ENCODE data around the gene PHACTR3. TPM values are rescaled to one million over a fixed set of nuclear protein-coding genes. Genes with fewer than 3 reads are reported as not detected.

Gene PHACTR3
- total RNA-seq, 2 experiments from 2014 or later = not detected

DNA sequence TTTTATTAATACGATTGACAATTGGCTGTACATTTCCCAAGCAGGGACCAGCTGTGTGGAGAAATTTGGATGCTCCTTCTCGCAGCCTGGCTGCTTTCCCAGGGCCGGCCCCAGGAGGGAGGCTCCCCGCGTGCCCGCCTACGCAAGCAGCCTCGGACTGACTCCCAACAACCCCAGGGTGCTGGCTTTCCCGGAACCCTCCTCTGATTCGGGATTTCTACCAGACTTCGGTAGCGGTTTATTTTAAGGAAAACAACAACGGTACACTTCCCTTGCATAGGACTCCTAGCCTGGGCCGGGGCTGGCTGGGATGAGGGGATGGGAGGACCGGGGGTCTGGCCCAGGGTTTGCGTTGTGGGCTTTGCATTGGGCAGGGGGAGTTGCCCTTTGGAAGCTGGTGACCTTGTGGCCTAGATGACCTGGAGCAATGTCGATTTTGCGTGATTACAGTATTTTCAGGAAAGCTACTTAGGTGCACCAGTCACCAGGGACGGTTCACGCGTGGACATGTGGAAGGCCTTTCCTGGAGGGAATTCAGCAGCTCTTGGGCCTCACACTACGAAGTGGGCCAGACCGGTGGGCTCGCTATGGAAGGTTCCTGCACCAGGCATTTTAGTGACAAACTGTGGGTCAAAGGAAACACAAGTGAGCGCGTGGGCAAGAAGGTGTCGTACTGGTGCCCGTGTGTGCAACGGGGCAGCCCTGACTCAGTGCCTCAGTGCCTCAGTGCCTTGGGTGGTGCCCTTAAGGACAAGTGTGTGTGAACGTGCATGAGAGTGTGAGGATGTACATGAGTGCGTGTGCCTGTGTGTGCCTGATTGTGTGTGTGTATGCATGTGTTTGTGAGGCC lies 20.7 kb upstream of the PHACTR3 start:
- POLR2A ChIA-PET = interaction anchor here (0.7 kb wide), 1 partner anchor 31 kb away, joined by 3 read pairs; no protein-coding TSS in a partner anchor
- H3K27me3 Mint-ChIP-seq = peaks cover 11% of the 10 kb centered on the region
- no peak for ATAC-seq
- CTCF ChIA-PET = interaction anchor here (4.8 kb wide), 1 partner anchor 12 kb away, joined by 24 read pairs; no protein-coding TSS in a partner anchor
- no peak for DNase-seq
- no peaks in the 10 kb centered on the region for H3K36me3 Mint-ChIP-seq (ENCODE audit: low read depth)
- H3K4me3 Mint-ChIP-seq = no peak overlapping the region
- no peaks in the 10 kb centered on the region for H3K9me3 Mint-ChIP-seq (ENCODE audit: low read depth)
- intact Hi-C loops (cut with DNase I, micrococcal nuclease) = no loop called here
- H3K27ac Mint-ChIP-seq = no peak overlapping the region
- peaks cover 5% of the 10 kb centered on the region for H3K4me1 Mint-ChIP-seq

DNA sequence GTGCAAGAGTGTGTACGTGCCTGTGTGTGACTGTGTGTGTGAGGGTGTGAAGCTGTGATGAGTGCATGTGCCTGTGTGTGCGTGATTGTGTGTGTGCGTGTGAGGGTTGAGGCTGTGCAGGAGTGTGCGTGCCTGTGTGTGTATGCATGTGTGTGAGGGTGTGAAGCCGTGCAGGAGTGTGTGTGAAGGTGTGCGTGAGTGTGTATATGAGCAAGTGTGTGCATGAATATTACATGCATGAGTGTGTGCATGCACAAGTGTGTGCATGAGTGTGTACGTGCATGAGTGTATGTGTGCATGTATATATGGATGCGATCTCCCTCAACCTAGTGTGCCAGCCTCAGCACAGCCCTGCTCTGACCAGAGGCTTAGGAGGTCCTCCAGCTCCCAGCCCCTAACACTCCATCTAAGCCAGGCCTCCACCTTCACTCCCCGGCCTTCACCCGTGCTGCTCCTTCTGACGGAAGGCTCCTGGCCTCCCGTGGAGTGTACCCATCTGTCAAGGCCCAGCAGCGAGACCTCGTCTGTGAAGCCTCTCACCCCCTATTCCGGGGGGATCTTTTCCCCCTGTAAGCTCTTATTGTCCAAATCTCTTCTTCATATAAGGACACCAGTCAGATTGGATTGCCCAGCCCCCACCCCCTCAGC lies 19.9 kb upstream of the PHACTR3 start:
- ChIA-PET POLR2A (no interaction called here), CTCF (interaction anchor here (4.8 kb wide), 1 partner anchor 13 kb away, joined by 24 read pairs; no protein-coding TSS in a partner anchor)
- ATAC-seq (no peak), DNase-seq (no peak)
- Mint-ChIP-seq H3K27ac (no peak overlapping the region), H3K36me3 (ENCODE audit: low read depth) (no peaks in the 10 kb centered on the region), H3K27me3 (peaks cover 6% of the 10 kb centered on the region), H3K4me3 (no peak overlapping the region), H3K4me1 (peaks cover 5% of the 10 kb centered on the region), H3K9me3 (ENCODE audit: low read depth) (no peaks in the 10 kb centered on the region)
- intact Hi-C loops (cut with DNase I, micrococcal nuclease) = no loop called here

DNA sequence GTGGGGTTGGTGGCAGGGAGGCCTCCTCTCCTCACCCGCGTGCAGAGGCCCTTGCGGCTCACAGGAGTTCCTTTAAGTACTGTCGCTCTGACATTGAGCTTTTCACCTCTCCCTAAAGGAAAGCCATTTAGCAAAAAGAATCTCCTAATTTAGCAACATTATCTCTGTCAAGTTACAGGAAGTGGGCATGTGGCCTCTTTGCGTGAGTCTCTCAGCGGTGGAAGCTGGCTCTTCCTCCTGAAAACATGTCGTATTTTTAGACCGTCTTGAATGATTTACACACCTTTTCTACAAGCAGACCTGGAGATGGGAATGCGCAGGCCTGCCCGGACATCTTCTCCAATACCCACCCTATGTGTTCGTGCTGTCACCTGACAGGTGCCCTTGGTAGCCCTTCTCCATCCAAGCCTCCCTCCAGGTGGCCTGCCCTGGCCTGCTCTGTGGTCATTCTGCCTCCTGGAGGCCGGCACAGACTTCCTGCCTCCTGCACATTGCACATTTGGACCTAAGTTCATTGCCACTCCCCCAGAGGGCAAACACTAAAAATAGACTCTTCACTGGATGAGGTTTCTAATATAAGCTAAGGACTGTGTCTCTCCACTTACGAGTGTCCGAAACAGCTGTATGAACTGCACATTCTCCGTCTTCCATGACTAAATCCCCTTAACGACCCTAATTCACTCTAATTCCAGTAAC lies 18.5 kb upstream of the PHACTR3 start:
- CTCF ChIA-PET = interaction anchor here (0.6 kb wide), 1 partner anchor 13 kb away, joined by 3 read pairs; no protein-coding TSS in a partner anchor
- Mint-ChIP-seq H3K27ac (no peak overlapping the region), H3K9me3 (ENCODE audit: low read depth) (no peaks in the 10 kb centered on the region), H3K36me3 (ENCODE audit: low read depth) (no peaks in the 10 kb centered on the region), H3K27me3 (no peaks in the 10 kb centered on the region), H3K4me1 (peaks cover 5% of the 10 kb centered on the region), H3K4me3 (no peak overlapping the region)
- POLR2A ChIA-PET = no interaction called here
- ATAC-seq (no peak), DNase-seq (no peak)
- intact Hi-C loops (cut with DNase I, micrococcal nuclease) = no loop called here

DNA sequence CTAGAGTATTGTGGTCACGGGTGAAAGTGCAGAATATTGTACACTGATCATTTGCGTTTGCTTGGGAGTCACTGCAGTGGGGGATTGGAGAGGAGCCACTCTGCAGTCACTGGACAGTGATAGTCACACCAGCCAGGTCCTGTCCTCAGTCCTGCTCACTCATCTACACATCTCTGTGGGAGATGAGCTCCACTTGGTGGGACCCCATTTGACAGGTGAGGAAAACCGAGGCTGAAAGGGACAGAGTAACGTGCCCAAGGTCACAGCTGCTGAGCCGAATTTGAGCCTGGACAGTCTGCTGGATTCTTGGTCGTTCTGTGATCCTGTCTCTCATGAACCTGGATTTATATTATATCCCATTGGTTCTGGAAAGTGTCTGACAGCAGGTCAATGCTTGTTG lies 17.7 kb upstream of the PHACTR3 start:
- ATAC-seq = no peak
- Mint-ChIP-seq H3K4me1 (peaks cover 5% of the 10 kb centered on the region), H3K36me3 (ENCODE audit: low read depth) (no peaks in the 10 kb centered on the region), H3K27me3 (no peaks in the 10 kb centered on the region), H3K4me3 (no peak overlapping the region), H3K27ac (no peak overlapping the region), H3K9me3 (ENCODE audit: low read depth) (no peaks in the 10 kb centered on the region)
- ChIA-PET CTCF (no interaction called here), POLR2A (no interaction called here)
- intact Hi-C loops (cut with DNase I, micrococcal nuclease) = no loop called here
- no peak for DNase-seq

- H3K4me3 Mint-ChIP-seq = no peak overlapping the region
- ATAC-seq = no peak
Measured at GRCh38 chr20:59587570-59587969, 16.8 kb upstream of the PHACTR3 start.

DNA sequence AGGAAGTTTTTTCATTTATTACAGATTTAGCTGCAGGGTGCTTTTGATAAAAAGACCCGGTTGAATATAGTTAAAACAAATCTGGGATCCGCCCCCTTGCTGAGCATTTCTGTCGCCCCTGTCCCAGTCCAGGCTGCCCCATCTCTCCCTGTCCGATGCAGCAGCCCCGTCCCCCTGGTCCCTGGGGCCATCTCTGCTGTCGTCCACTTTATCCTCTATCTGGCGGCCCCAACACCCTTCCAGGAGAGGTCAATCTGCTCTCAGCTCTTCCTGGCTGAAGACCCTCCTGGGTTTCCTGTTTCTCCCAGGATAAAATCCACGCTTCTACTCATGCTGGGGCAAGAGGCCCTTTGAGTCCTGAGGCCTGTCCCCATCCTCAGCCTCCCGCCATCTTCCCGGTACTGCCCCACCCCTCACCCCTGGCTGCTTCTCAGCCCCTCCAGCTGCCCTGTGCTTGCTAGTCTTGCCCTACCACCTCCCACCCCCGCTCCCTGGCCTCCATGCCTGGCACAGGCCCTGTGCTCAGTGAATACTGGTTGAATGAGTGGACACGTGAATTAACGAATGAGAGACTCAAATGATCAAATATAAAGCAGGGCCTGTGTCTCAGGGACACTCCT lies 16.0 kb upstream of the PHACTR3 start:
- no peaks in the 10 kb centered on the region for H3K9me3 Mint-ChIP-seq (ENCODE audit: low read depth)
- H3K36me3 Mint-ChIP-seq (ENCODE audit: low read depth) = no peaks in the 10 kb centered on the region
- no peak for ATAC-seq
- H3K4me1 Mint-ChIP-seq = peaks cover 5% of the 10 kb centered on the region
- ChIA-PET POLR2A (no interaction called here), CTCF (no interaction called here)
- H3K27me3 Mint-ChIP-seq = no peaks in the 10 kb centered on the region
- DNase-seq = no peak
- intact Hi-C loops (cut with DNase I, micrococcal nuclease) = no loop called here
- no peak overlapping the region for H3K27ac Mint-ChIP-seq
- H3K4me3 Mint-ChIP-seq = no peak overlapping the region

More at GRCh38 chr20:59587570-59587969, 16.8 kb upstream of the PHACTR3 start:
- CTCF ChIA-PET = no interaction called here
- Mint-ChIP-seq H3K27me3 (no peaks in the 10 kb centered on the region), H3K36me3 (ENCODE audit: low read depth) (no peaks in the 10 kb centered on the region), H3K9me3 (ENCODE audit: low read depth) (no peaks in the 10 kb centered on the region), H3K4me1 (peaks cover 5% of the 10 kb centered on the region), H3K27ac (no peak overlapping the region)
- DNase-seq = no peak
- POLR2A ChIA-PET = no interaction called here
- intact Hi-C loops (cut with DNase I, micrococcal nuclease) = no loop called here

GRCh38 chr20:59589086-59589684 lies 15.2 kb upstream of the PHACTR3 start:
- ChIA-PET CTCF (interaction anchor here (1.0 kb wide), 1 partner anchor 9 kb away, joined by 3 read pairs; no protein-coding TSS in a partner anchor), POLR2A (no interaction called here)
- H3K4me3 Mint-ChIP-seq = no peak overlapping the region
- ATAC-seq (no peak), DNase-seq (no peak)
- intact Hi-C loops (cut with DNase I, micrococcal nuclease) = no loop called here
- no peaks in the 10 kb centered on the region for H3K9me3 Mint-ChIP-seq (ENCODE audit: low read depth)
- H3K27me3 Mint-ChIP-seq = no peaks in the 10 kb centered on the region
- H3K27ac Mint-ChIP-seq = no peak overlapping the region
- H3K4me1 Mint-ChIP-seq = peaks cover 5% of the 10 kb centered on the region
- no peaks in the 10 kb centered on the region for H3K36me3 Mint-ChIP-seq (ENCODE audit: low read depth)

DNA sequence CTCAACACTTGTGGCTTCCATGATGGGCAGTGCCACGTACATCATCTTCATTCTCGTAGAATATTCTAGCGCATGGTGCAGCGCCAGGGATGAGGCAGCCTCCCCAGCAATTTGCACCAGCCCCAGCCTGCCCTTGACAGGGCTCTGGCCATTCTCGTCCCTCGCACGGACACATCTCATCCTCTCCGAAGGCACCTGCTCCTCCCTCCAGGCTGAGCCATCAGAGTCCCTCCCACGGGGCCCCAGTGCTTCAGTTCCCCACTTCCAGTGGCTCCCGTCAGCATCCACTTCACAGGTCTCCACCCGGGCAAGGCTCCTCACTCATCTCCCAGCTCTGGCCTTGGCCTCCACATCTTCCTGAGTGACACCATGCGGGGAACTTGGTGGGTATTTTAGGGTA lies 13.3 kb upstream of the PHACTR3 start:
- H3K4me3 Mint-ChIP-seq = no peak overlapping the region
- DNase-seq (no peak), ATAC-seq (no peak)
- H3K36me3 Mint-ChIP-seq (ENCODE audit: low read depth) = no peaks in the 10 kb centered on the region
- no peaks in the 10 kb centered on the region for H3K9me3 Mint-ChIP-seq (ENCODE audit: low read depth)
- H3K4me1 Mint-ChIP-seq = peaks cover 3% of the 10 kb centered on the region
- ChIA-PET CTCF (interaction anchor here (1.0 kb wide), 1 partner anchor 19 kb away, joined by 5 read pairs; no protein-coding TSS in a partner anchor), POLR2A (no interaction called here)
- intact Hi-C loops (cut with DNase I, micrococcal nuclease) = no loop called here
- peaks cover 7% of the 10 kb centered on the region for H3K27me3 Mint-ChIP-seq
- no peak overlapping the region for H3K27ac Mint-ChIP-seq

DNA sequence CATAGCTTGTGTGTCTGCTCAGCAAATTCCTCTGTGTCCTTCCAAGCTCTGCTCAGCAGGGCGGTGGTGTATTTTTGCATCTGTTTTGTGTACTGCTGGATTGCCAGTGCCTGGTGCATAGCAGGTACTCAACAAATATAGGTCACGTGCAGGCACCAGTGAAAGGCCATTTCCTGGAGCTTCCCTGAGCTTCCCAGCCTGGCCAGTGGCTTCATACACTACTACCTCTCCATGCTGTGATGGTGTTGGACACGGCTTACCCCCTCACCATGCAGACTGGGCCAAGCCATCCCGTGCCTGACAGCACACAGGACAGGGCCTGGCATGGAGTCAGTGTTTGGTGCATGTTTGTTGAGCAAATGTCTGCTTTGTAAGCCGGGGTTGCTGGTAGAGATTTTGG lies 7.7 kb upstream of the PHACTR3 start:
- intact Hi-C loops (cut with DNase I, micrococcal nuclease) = no loop called here
- no peaks in the 10 kb centered on the region for H3K36me3 Mint-ChIP-seq (ENCODE audit: low read depth)
- CTCF ChIA-PET = interaction anchor here (0.5 to 1.8 kb wide), 6 partner anchors 11 to 1191 kb away, joined by 3 to 7 read pairs (median 4); no protein-coding TSS in a partner anchor

DNA sequence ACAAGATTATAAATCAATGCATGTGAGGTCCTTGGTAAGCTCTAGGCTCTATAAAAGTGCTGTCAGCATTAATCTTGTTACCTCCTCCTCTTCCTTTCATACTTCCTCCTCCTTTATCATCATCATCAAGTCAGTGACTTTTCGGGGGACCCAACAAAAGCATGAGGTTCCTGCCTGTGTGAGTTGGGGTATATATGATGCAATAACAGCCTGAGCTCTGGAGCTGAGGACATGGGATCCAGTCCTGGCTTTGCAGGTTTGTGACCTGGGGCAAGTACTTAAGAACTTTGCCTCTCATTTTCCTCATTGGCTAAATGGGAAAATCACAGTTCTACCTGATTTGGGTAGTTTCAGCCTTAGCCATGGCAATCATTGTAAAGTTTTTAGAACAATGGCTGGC lies 7.1 kb upstream of the PHACTR3 start:
- no peaks in the 10 kb centered on the region for H3K9me3 Mint-ChIP-seq (ENCODE audit: low read depth)
- H3K4me1 Mint-ChIP-seq = no peaks in the 10 kb centered on the region
- H3K27ac Mint-ChIP-seq = no peak overlapping the region
- DNase-seq (no peak), ATAC-seq (no peak)
- ChIA-PET CTCF (interaction anchor here (0.5 to 1.8 kb wide), 8 partner anchors 11 to 1190 kb away, joined by 3 to 7 read pairs (median 3); no protein-coding TSS in a partner anchor), POLR2A (no interaction called here)
- H3K4me3 Mint-ChIP-seq = no peak overlapping the region
- intact Hi-C loops (cut with DNase I, micrococcal nuclease) = no loop called here
- peaks cover 31% of the 10 kb centered on the region for H3K27me3 Mint-ChIP-seq
- no peaks in the 10 kb centered on the region for H3K36me3 Mint-ChIP-seq (ENCODE audit: low read depth)

More for the DNA sequence above, 7.7 kb upstream of the PHACTR3 start:
- no peak overlapping the region for H3K27ac Mint-ChIP-seq
- H3K27me3 Mint-ChIP-seq = peaks cover 25% of the 10 kb centered on the region
- H3K4me3 Mint-ChIP-seq = no peak overlapping the region
- POLR2A ChIA-PET = no interaction called here
- DNase-seq (no peak), ATAC-seq (no peak)
- no peaks in the 10 kb centered on the region for H3K9me3 Mint-ChIP-seq (ENCODE audit: low read depth)
- no peaks in the 10 kb centered on the region for H3K4me1 Mint-ChIP-seq
